ENCODE data around the gene SF3B2. TPM values are rescaled to one million over a fixed set of nuclear protein-coding genes. Genes with fewer than 3 reads are reported as not detected.

SF3B2 gene
- polyA plus RNA-seq, 3 donors: 32.1 to 107 (median 52.6) TPM

GRCh38 chr11:66070604-66071380, 18.6 kb downstream of the SF3B2 start:
- H3K27me3 Mint-ChIP-seq (ENCODE audit: low read depth in 3 of 3): peaks cover 0 to 5% (median 0%) of the 10 kb centered on the region in 3 donors
- peak overlapping the region; percentile 74 for H3K9ac ChIP-seq (ENCODE audit: insufficient read depth, low read length, poor library complexity, severe bottlenecking)
- peaks cover 0 to under 1% (median 0%) of the 10 kb centered on the region in 7 donors for H3K9me3 Mint-ChIP-seq
- peak overlapping the region; percentile 64 to 96 (median 76) for H3K4me3 ChIP-seq (replicated peaks in 1 of 3; ENCODE audit: low read depth in 2 of 3, low read length in 3 of 3)
- H3K36me3 ChIP-seq (replicated peaks in 1 of 2; ENCODE audit: control insufficient read depth in 1 of 2, insufficient read depth in 2 of 2, low read length in 2 of 2): peaks cover 24 to 49% of the 10 kb centered on the region in 2 donors
- WGBS (ENCODE audit: insufficient coverage): 0% methylated on average over 51 of the region's 60 CpGs
- peak overlapping the region; percentile 82 for H3K4me2 ChIP-seq (replicated peaks; ENCODE audit: extremely low read depth, low read length, poor library complexity, severe bottlenecking)
- H3K27me3 ChIP-seq (ENCODE audit: control insufficient read depth in 2 of 2, insufficient read depth in 2 of 2, low read length in 2 of 2): no peaks in the 10 kb centered on the region
- H3K4me1 Mint-ChIP-seq: peaks cover 57% of the 10 kb centered on the region
- no peak for TF ChIP-seq CTCF (IDR thresholded peaks at IDR 0.05)
- peak in 1 of 3 donors; percentile 2 for DNase-seq
- H3K27ac Mint-ChIP-seq: peak overlapping the region; percentile 38 to 87 (median 63)
- intact Hi-C loops (cut with micrococcal nuclease): loop anchor here in 1 of 2 donors (5.0 kb wide), 2 partner anchors 42 to 62 kb away; no protein-coding TSS in a partner anchor
- peaks cover 18% of the 10 kb centered on the region for H4K20me1 ChIP-seq (ENCODE audit: insufficient read depth, low read length)
- no peaks in the 10 kb centered on the region for H3K9me3 ChIP-seq (replicated peaks in 1 of 2; ENCODE audit: control insufficient read depth in 1 of 2, insufficient read depth in 1 of 2, low read length in 2 of 2)
- H2AFZ ChIP-seq (ENCODE audit: insufficient read depth, low read depth, low read length, poor library complexity, severe bottlenecking): peak overlapping the region; percentile 58
- H3K4me3 Mint-ChIP-seq: peak overlapping the region; percentile 86 to 91
- H3K36me3 Mint-ChIP-seq: peaks cover 48 to 61% of the 10 kb centered on the region in 2 donors
- peaks cover 41% of the 10 kb centered on the region for H3K79me2 ChIP-seq (ENCODE audit: insufficient read depth, low read length)
- H3K4me1 ChIP-seq (ENCODE audit: control insufficient read depth in 1 of 2, insufficient read depth in 2 of 2, low read length in 2 of 2): peaks cover 45 to 55% of the 10 kb centered on the region in 2 donors
- peak overlapping the region in 1 of 2 donors; percentile 65 for H3K27ac ChIP-seq (ENCODE audit: low read depth in 1 of 2, low read length in 2 of 2)

GRCh38 chr11:66071381-66071801, 19.2 kb downstream of the SF3B2 start:
- Histone ChIP-seq H3K4me1 (ENCODE audit: control insufficient read depth in 1 of 2, insufficient read depth in 2 of 2, low read length in 2 of 2) (peaks cover 42 to 52% of the 10 kb centered on the region in 2 donors), H4K20me1 (ENCODE audit: insufficient read depth, low read length) (peaks cover 18% of the 10 kb centered on the region), H3K9ac (ENCODE audit: insufficient read depth, low read length, poor library complexity, severe bottlenecking) (peak overlapping the region; percentile 74), H3K4me2 (replicated peaks; ENCODE audit: extremely low read depth, low read length, poor library complexity, severe bottlenecking) (peak overlapping the region; percentile 82), H3K9me3 (replicated peaks in 1 of 2; ENCODE audit: control insufficient read depth in 1 of 2, insufficient read depth in 1 of 2, low read length in 2 of 2) (no peaks in the 10 kb centered on the region), H3K4me3 (replicated peaks in 1 of 3; ENCODE audit: low read depth in 2 of 3, low read length in 3 of 3) (peak overlapping the region; percentile 64 to 96 (median 76)), H3K36me3 (replicated peaks in 1 of 2; ENCODE audit: control insufficient read depth in 1 of 2, insufficient read depth in 2 of 2, low read length in 2 of 2) (peaks cover 21 to 49% of the 10 kb centered on the region in 2 donors), H3K27me3 (ENCODE audit: control insufficient read depth in 2 of 2, insufficient read depth in 2 of 2, low read length in 2 of 2) (no peaks in the 10 kb centered on the region), H2AFZ (ENCODE audit: insufficient read depth, low read depth, low read length, poor library complexity, severe bottlenecking) (peak overlapping the region; percentile 58), H3K79me2 (ENCODE audit: insufficient read depth, low read length) (peaks cover 45% of the 10 kb centered on the region), H3K27ac (ENCODE audit: low read depth in 1 of 2, low read length in 2 of 2) (peak overlapping the region in 1 of 2 donors; percentile 65)
- Mint-ChIP-seq H3K9me3 (peaks cover 0 to 2% (median 0%) of the 10 kb centered on the region in 7 donors), H3K27me3 (ENCODE audit: low read depth in 3 of 3) (peaks cover 0 to 5% (median 0%) of the 10 kb centered on the region in 3 donors), H3K4me3 (peak overlapping the region; percentile 86 to 91), H3K36me3 (peaks cover 43 to 61% of the 10 kb centered on the region in 2 donors), H3K4me1 (peaks cover 53% of the 10 kb centered on the region), H3K27ac (peak overlapping the region in 6 of 7 donors; percentile 38 to 86 (median 56))
- no peak for DNase-seq
- no peak for TF ChIP-seq CTCF (IDR thresholded peaks at IDR 0.05)
- intact Hi-C loops (cut with micrococcal nuclease): loop anchor here in 1 of 2 donors (5.0 kb wide), 2 partner anchors 41 to 61 kb away; no protein-coding TSS in a partner anchor
- 0% methylated on average over 1 of the region's 2 CpGs for WGBS (ENCODE audit: insufficient coverage)

Data from CD14-positive monocyte (primary cell).